AG20443 (cell line): ENCODE results near the gene CHTF8.
"Not testable (repeated sequence)": the region's sequence is repeated elsewhere in the genome, so short reads cannot be mapped to it uniquely, and the experiment has no call there.

Experiments used
- DNase-seq: peaks from one replicate; pipeline ENCODE4 v3.0.0; 2012; ENCODE audit warnings: low spot score, mixed read lengths

Gene CHTF8

DNA sequence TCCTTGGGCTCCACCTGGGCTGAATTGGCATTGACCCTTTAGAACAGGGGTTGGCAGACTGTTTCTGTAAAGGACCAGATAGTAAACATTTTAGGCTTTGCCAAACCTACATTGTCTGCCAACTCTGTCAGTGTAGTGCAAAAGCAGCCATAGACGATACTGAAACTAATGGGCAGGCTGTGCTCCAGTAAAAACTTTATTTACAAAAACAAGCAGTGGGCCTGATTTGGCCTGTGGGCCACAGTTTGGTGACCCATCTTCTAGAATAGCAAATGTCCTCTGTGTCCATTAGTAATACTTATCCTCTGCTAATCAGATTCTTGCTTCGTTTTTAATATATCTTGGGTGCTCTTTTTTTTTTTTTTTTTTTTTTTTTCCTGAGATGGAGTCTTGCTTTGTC, 6.2 kb upstream of the CHTF8 start:
- DNase-seq = no peak

DNA sequence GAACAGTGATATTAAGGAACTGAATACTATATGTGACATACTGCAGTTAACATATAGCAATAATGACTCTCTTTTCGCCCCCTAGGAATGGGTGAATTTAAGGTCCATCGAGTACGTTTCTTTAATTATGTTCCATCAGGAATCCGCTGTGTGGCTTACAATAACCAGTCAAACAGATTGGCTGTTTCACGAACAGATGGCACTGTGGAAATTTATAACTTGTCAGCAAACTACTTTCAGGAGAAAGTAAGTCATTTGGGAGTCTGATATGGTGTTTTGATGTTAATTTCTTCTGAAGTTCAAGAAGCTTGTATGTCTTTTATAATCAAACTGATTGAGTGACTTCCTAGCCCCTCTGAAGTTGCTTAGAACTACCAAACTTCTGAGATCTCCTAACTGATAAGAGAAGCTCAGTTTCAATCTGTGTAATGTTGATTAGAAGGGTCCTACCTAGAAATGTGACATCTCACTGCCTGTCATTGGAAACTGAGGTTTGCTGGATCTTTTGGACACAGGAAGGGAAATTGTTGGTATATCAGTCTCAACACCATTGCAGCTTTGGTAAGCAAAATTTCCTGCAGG, 1.1 kb upstream of the CHTF8 start:
- no peak for DNase-seq

DNA sequence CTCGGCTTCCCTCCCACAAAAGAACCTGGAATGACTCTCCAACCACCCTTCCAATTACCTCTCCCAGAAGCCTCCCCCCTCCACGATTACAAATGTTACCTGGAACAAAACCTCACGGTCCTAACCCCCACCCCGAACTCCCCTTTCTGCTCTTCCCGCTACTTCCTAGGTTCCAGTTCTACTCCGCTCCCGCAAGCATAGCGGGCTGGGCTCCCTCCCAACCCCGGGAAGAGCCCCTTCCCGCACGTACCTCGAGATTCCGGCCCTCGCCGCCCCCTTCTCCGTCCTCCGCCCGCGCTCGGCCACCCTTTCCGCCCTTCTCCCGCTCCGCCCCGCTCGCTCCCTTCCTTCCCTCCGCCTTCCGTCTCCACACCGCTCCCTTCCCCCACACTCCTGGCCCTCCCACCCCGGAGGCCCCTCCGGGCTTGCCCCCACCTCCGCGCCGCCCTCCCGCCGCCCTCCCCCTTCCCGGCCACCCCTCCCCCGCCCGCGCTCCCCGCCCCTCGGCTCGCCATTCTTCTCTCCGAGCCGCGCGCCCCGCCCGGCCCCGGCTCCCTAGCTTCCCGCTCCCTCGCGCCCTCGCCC, 457 bp downstream of the CHTF8 start:
- peak; percentile 95 for DNase-seq

- DNase-seq = peak; percentile 46
Measured at GRCh38 chr16:69131167-69131838, 1.1 kb downstream of the CHTF8 start.

DNA sequence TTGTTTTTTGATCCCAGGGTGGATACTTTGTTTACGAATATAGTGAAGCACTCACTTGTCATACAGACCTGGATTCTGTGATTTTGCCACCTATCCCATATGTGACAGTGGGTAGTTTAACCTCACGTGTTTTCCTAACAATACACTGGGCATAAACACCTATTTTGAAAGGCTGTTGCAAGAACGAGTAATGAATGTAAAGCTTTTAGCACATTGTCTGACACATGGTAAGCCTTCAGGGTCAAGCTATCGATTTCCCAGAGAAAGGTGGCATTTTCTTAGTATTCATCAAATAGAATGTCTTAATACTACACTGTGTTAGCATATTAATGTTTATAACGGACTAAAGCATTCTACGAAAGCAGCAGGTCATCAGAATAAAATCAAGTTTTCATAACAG, 1.9 kb downstream of the CHTF8 start:
- DNase-seq = no peak

GRCh38 chr16:69127966-69128510, 4.3 kb downstream of the CHTF8 start:
- DNase-seq = no peak

DNA sequence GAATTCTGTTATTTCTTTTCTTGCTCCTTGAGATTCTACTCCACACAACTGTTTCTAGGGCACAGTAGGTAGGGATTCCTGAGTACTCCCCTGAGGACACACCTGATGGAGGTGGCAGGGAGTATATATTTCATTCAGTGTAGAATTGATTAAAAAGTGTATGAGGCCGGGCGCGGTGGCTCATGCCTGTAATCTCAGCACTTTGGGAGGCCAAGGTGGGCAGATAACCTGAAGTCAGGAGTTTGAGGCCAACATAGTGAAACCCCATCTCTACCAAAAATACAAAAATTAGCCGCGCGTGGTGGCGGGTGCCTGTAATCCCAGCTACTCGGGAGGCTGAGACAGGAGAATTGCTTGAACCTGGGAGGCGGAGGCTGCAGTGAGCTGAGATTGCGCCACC, 5.6 kb downstream of the CHTF8 start:
- DNase-seq = not testable (repeated sequence)

- no peak for DNase-seq
Measured at GRCh38 chr16:69126221-69126620, 6.2 kb downstream of the CHTF8 start.

DNA sequence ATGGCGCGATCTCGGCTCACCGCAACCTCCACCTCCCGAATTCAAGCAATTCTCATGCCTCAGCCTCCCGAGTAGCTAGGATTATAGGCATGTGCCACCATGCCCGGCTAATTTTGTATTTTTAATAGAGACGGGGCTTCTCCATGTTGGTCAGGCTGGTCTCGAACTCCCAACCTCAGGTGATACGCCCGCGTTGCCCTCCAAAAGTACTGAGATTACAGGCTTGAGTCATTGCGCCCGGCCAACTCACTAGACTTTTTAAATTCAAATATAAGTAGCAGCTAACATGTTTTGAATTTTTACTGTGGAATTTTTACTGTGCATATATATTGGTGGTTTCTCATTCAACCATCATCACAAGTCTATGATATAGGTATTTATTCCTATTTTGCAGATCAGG, 7.4 kb downstream of the CHTF8 start:
- DNase-seq = not testable (repeated sequence)

GRCh38 chr16:69124406-69124805, 8.0 kb downstream of the CHTF8 start:
- not testable (repeated sequence) for DNase-seq

GRCh38 chr16:69123910-69124309, 8.5 kb downstream of the CHTF8 start:
- DNase-seq = peak; percentile 64

GRCh38 chr16:69120096-69120664, 12.2 kb downstream of the CHTF8 start:
- no peak for DNase-seq

DNA sequence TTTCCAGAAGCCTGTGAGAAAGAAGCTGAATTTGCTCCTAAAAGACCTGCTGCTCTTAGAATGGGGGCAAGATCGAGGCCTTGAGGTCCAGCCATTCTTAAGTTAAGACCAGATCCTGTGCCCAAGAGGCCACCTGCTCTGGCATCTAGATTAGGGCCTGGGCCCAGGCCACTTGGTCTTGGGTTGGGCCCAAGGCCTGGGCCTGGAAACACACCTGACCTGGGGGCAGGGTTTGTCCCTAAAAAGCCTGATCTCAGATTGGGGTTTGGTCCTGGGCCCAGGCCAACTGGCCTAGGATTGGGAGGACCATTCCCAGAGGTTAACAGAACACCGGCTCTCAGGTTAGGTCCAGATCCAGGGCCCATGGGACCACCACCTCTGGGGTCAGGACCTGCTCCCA, 12.9 kb downstream of the CHTF8 start:
- no peak for DNase-seq

GRCh38 chr16:69118994-69119393, 13.4 kb downstream of the CHTF8 start:
- no peak for DNase-seq

DNA sequence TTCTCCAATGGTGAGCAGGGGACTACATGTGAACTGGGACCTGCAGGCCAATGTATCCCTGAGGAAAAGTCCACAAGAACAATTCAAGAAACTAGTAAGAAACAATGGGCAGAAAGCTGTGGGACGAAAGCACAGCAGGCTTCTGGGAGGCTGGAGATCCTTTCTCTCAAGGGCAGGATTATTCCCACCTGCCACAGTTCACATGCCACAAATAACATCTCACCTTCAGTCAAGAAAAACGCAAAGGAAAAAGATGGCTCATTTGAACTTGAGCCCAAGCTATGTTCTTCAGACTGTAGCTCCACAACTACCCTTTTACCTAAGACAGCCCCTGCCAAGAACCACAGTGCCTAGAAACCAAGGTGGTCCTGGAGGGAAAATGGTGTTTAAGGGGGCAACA, 13.9 kb downstream of the CHTF8 start:
- DNase-seq = no peak

GRCh38 chr16:69116906-69117305, 15.5 kb downstream of the CHTF8 start:
- DNase-seq = no peak

- DNase-seq = no peak
Measured at GRCh38 chr16:69116256-69116875, 16.0 kb downstream of the CHTF8 start.

GRCh38 chr16:69115837-69116236, 16.6 kb downstream of the CHTF8 start:
- no peak for DNase-seq

DNA sequence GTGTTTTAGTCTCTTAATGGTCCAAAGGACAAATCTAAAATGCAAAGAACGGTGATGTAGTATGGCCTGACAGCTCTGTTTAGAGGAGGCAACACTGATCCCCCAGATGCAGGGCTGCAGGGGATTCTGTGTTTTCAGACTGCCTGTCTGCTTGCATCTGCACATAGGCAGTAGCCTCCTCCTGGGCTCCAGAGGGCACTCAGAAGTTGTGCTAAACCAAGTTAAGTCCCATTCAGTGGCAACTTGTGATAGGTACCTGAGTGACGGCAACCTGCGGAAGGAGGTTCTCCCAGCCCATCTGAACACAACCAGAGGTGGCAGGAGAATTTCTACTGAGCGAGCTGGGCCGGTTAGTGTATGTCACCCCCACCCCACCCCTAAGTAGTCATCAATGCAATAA, 17.0 kb downstream of the CHTF8 start:
- DNase-seq = no peak

- no peak for DNase-seq
Measured at GRCh38 chr16:69114976-69115355, 17.4 kb downstream of the CHTF8 start.

DNA sequence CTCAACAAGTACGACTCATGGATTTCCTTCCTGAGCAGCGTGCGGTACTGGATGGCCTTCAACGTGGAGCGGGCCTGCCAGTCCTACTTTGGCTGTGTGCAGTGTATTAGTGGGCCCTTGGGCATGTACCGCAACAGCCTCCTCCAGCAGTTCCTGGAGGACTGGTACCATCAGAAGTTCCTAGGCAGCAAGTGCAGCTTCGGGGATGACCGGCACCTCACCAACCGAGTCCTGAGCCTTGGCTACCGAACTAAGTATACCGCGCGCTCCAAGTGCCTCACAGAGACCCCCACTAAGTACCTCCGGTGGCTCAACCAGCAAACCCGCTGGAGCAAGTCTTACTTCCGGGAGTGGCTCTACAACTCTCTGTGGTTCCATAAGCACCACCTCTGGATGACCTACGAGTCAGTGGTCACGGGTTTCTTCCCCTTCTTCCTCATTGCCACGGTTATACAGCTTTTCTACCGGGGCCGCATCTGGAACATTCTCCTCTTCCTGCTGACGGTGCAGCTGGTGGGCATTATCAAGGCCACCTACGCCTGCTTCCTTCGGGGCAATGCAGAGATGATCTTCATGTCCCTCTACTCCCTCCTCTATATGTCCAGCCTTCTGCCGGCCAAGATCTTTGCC, 17.9 kb downstream of the CHTF8 start:
- DNase-seq = no peak

DNA sequence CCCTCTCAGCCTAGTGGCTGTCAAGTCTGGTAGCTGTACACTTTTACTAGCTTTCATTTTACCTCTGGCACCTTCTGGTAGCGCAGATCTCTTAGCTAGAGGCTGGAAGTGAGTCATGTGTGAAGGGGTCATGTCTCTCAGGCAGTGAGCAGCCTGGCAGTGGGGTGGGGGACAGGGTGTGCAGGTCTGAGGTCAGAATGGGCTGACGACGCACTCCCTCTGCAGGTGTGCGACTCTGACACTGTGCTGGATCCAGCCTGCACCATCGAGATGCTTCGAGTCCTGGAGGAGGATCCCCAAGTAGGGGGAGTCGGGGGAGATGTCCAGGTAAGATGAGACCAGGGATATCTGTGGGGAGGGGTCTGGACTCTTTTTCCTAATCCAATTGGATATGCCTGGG, 19.2 kb downstream of the CHTF8 start:
- DNase-seq = no peak
